ENCODE results near the gene SMAD4. TPM values are rescaled to one million over a fixed set of nuclear protein-coding genes. Genes with fewer than 3 reads are reported as not detected.
"Not testable (repeated sequence)": the region's sequence is repeated elsewhere in the genome, so short reads cannot be mapped to it uniquely, and the experiment has no call there.

Gene SMAD4
- total RNA-seq, 2 donors from 2014 or later = 57.5 to 102 TPM

GRCh38 chr18:51089691-51090090 is 59.7 kb downstream of the SMAD4 start:
- H3K4me1 ChIP-seq = no peaks in the 10 kb centered on the region
- H3K27ac ChIP-seq = no peak overlapping the region
- no peak for DNase-seq (ENCODE audit: low spot score)
- H3K9me3 ChIP-seq = peaks cover 0 to 8% of the 10 kb centered on the region in 2 donors
- no peak overlapping the region for H3K4me3 ChIP-seq
- no peak for TF ChIP-seq CTCF (IDR thresholded peaks at IDR 0.05)
- H3K27me3 ChIP-seq = no peaks in the 10 kb centered on the region
- peaks cover 13% of the 10 kb centered on the region for H3K36me3 ChIP-seq

- TF ChIP-seq CTCF (IDR thresholded peaks at IDR 0.05) = no peak
- no peak for DNase-seq (ENCODE audit: low spot score)
- no peaks in the 10 kb centered on the region for H3K27me3 ChIP-seq
- no peaks in the 10 kb centered on the region for H3K4me1 ChIP-seq
- no peaks in the 10 kb centered on the region for H3K36me3 ChIP-seq
- H3K4me3 ChIP-seq = no peak overlapping the region
- no peak overlapping the region for H3K27ac ChIP-seq
- peaks cover 0 to 8% of the 10 kb centered on the region in 2 donors for H3K9me3 ChIP-seq
Measured at GRCh38 chr18:51091270-51091669, 61.3 kb downstream of the SMAD4 start.

GRCh38 chr18:51092117-51092516 is 62.1 kb downstream of the SMAD4 start:
- Histone ChIP-seq H3K4me1 (no peaks in the 10 kb centered on the region), H3K27me3 (no peaks in the 10 kb centered on the region), H3K27ac (no peak overlapping the region), H3K4me3 (no peak overlapping the region), H3K36me3 (no peaks in the 10 kb centered on the region), H3K9me3 (peaks cover 0 to 8% of the 10 kb centered on the region in 2 donors)
- TF ChIP-seq CTCF (IDR thresholded peaks at IDR 0.05) = no peak
- DNase-seq (ENCODE audit: low spot score) = no peak

- not testable (repeated sequence) for H3K27me3 ChIP-seq; H3K9me3 ChIP-seq; H3K4me3 ChIP-seq; H3K36me3 ChIP-seq; H3K4me1 ChIP-seq; DNase-seq (ENCODE audit: low spot score); H3K27ac ChIP-seq
Measured at GRCh38 chr18:51092967-51093366, 63.0 kb downstream of the SMAD4 start.

GRCh38 chr18:51097021-51097822 is 67.2 kb downstream of the SMAD4 start:
- H3K27me3 ChIP-seq = no peaks in the 10 kb centered on the region
- H3K4me3 ChIP-seq = no peak overlapping the region
- TF ChIP-seq CTCF (IDR thresholded peaks at IDR 0.05) = no peak
- DNase-seq (ENCODE audit: low spot score) = no peak
- no peaks in the 10 kb centered on the region for H3K36me3 ChIP-seq
- H3K4me1 ChIP-seq = no peaks in the 10 kb centered on the region
- no peaks in the 10 kb centered on the region for H3K9me3 ChIP-seq
- no peak overlapping the region for H3K27ac ChIP-seq

- no peaks in the 10 kb centered on the region for H3K4me1 ChIP-seq
- H3K9me3 ChIP-seq = no peaks in the 10 kb centered on the region
- no peaks in the 10 kb centered on the region for H3K27me3 ChIP-seq
- no peak overlapping the region for H3K27ac ChIP-seq
- H3K36me3 ChIP-seq = no peaks in the 10 kb centered on the region
- H3K4me3 ChIP-seq = no peak overlapping the region
- no peak for DNase-seq (ENCODE audit: low spot score)
- TF ChIP-seq CTCF (IDR thresholded peaks at IDR 0.05) = no peak
Measured at GRCh38 chr18:51098082-51098481, 68.1 kb downstream of the SMAD4 start.
